Fibroblast of mammary gland (primary cell): Measurements from ENCODE around the gene PDE7B.
"Not testable (repeated sequence)": the region's sequence is repeated elsewhere in the genome, so short reads cannot be mapped to it uniquely, and the experiment has no call there.

ENCODE experiments used
- DNase-seq: peaks from one replicate; pipeline ENCODE4 v3.0.0-alpha.2; 2010; ENCODE audit warnings: low read depth
- H3K4me3 ChIP-seq: 2 replicates; pipeline ENCODE4 v1.5.1; 2011; ENCODE audit warnings: low read depth, mild to moderate bottlenecking, low read length, moderate library complexity; ENCODE audit not compliant: control insufficient read depth
- TF ChIP-seq, protein P1 (sequence below): conservative IDR thresholded peaks from 2 replicates; pipeline ENCODE4 v1.5.1; 2011; ENCODE audit warnings: low read depth, low read length, inconsistent platforms; ENCODE audit not compliant: control insufficient read depth, insufficient read depth

The PDE7B gene

DNA sequence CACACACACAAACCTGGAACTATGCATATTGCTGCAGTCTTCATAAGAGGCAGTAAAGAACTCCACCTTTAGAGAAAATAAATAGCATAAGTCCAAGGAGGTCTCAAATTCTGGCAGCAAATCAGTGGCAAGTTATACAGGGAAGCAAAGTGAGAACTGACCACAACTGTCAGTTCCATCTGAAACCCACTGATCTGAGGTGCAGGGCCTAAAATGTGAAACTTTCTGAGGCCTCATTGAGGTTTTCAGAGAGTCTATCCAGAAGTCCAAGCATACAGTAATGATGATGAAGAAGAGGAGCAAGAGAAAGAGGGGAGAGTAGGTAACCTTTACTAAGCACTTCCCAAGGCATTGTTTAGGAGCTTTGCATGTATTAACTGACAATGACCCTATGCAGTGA, 362.4 kb downstream of the PDE7B start:
- DNase-seq = no peak
- TF ChIP-seq, protein P1, sequence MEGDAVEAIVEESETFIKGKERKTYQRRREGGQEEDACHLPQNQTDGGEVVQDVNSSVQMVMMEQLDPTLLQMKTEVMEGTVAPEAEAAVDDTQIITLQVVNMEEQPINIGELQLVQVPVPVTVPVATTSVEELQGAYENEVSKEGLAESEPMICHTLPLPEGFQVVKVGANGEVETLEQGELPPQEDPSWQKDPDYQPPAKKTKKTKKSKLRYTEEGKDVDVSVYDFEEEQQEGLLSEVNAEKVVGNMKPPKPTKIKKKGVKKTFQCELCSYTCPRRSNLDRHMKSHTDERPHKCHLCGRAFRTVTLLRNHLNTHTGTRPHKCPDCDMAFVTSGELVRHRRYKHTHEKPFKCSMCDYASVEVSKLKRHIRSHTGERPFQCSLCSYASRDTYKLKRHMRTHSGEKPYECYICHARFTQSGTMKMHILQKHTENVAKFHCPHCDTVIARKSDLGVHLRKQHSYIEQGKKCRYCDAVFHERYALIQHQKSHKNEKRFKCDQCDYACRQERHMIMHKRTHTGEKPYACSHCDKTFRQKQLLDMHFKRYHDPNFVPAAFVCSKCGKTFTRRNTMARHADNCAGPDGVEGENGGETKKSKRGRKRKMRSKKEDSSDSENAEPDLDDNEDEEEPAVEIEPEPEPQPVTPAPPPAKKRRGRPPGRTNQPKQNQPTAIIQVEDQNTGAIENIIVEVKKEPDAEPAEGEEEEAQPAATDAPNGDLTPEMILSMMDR = no peak
- H3K4me3 ChIP-seq = no peak overlapping the region

DNA sequence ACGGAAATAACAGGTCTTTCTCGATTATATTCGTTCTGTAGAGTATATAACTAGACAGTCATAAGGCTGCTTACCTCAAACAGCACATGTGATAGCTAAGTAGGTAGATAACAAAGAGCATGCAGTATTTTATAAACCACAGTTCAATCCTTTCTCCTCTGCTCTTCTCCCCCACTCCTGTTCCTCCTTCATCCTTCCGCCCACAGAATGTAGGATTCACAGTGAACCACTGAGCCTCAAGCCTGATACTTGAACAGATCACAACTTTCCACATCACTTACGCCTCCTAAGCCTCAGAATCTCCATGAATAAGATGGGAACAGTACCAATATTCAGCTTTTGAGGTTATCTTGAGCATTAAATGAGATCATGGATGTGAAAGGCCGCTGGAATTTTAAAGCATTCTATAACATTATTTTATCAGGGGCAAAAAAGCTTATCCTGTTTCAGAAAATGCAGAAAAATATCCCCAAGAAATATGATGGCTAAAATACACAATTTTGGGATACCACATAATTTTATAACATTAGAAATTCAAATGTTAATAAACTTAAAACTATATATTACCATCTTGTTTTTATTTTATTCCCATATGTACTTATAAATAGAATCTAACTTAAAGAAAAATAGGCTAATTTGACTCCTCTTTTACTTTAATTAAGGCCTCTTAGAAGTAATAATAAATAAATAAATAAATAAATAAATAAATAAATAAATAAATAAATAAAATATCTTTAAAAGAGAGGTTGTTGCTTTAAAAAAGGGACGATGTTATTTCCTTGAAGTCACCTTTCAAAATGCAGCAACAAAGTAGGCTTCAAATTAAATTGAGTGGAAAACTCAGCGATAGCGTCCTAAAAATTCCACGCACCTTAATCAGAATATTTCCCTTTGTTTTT, 365.3 kb downstream of the PDE7B start:
- TF ChIP-seq, protein P1 = no peak
- no peak overlapping the region for H3K4me3 ChIP-seq
- no peak for DNase-seq

DNA sequence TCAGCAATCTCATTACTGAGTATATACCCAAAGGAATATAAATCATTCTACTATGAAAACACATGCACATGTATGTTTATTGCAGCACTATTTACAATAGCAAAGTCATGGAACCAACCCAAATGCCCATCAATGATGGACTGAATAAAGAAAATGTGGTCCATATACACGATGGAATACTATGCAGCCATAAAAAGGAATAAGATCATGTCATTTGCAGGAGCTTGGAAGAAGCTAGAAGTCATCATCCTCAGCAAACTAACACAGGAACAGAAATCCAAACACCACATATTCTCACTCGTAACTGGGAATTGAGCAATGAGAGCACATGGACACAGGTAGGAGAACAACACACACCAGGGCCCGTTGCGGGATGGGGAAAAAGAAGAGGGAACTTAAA, 373.5 kb downstream of the PDE7B start:
- DNase-seq = not testable (repeated sequence)

DNA sequence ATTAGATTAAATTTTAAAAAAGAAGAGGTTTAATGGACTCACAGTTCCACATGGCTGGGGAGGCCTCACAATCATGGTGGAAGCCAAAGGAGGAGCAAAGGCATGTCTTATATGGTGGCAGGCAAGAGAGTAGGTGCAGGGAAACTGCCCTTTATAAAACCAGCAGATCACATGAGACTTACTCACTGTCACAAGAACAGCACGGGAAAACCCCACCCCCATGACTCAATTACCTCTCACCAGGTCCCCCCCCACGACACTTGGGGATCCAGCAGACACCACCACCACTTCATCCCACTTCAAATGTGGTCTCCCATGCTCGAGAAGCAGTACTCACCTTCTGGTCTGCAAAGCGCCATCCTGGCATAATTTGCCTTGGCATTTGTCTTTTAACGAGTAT, 374.0 kb downstream of the PDE7B start:
- no peak overlapping the region for H3K4me3 ChIP-seq
- peak; percentile 59 for DNase-seq
- TF ChIP-seq, protein P1 = no peak

More for the DNA sequence above, 373.5 kb downstream of the PDE7B start:
- not testable (repeated sequence) for H3K4me3 ChIP-seq

DNA sequence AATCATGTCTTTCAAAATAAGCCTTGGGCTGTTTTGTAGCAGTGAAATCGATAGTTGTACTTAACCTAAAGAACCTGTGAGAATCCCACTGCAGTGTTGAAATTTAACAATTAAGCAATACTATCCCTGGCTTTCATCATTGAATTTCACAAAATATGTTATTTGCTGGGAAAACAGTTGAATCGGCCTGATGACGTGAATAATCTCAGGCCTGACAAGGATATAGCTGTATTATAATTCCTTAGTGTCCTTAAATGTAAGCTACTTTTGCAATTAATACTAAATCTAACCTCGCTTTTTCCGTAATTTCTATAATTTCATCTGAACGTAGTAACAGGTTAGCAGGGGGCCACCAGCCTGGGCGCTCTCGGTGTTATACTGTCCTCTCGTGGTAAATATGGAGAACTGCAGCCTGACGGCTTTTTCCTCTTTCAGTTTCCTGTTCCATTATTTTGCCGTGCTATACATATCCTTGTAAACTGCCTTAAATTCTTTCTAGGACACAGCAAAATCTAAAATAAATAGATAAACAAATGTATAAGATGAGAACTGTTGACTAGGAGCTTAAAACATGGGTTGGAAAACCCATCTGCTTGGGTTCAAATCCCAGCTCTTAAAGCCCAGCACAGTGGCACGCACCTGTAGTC, 374.6 kb downstream of the PDE7B start:
- TF ChIP-seq, protein P1 = peak; percentile 100
- H3K4me3 ChIP-seq = no peak overlapping the region
- peak; percentile 72 for DNase-seq

DNA sequence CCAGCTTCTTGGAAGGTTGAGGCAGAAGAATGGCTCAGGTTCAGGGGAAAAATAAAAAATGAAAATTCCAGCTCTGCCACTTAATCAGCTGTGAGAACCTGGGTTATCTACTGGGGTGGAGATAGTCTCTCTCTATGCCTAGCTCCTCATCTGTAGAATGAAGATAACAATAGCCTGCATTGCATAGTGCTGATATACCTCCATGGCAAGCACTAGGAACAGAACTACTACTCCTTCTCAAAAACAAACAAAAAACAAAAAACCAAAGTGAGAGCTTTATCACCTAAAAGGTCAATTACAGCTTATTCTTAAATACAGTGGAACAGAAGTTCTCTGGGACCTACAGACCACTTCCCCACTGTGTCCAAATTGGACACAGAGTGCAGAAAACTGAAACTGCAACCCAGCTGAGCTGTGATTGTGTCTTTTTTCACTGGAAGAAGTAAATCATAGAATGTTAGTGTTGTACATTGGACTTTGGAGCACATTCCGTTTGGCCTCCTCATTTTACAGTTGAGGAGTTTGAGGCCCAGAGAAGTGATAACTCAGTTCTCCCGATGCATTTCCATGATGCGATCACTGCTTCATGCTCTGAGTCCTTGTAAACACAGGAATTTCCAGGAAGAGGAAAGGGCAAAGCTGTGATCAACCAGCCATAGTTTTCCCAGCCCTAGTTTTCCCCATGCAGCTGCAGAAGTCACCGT, 375.3 kb downstream of the PDE7B start:
- no peak overlapping the region for H3K4me3 ChIP-seq
- no peak for DNase-seq
- TF ChIP-seq, protein P1 = no peak

DNA sequence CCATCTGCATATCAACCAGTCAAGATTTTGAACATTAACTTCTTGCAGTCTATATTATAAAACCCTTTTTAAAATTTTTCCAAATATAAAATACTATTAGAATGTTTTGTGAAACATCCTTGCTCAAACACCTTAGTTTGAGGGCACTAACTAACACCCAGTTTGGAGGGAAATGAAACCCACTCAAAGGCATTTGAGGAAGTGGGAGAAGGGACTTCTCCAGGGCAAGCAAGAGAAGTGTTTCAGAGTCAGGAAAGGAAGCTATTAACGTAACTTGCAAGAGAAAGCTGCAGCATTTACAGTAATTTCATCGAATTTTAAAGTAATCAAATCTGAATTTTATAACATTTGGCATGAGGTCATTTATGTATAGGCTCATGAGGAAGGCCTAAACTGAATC, 377.3 kb downstream of the PDE7B start:
- no peak for DNase-seq
- TF ChIP-seq, protein P1 = no peak
- H3K4me3 ChIP-seq = no peak overlapping the region
